HG03139 (cell line): Measurements from ENCODE around the gene ORM1.

Source experiments
- ATAC-seq: cut with Tn5 transposase; IDR thresholded peaks from one replicate; pipeline ENCODE4 v1.9.1; 2021; ENCODE audit not compliant: unreplicated experiment

ORM1 gene

GRCh38 chr9:114287001-114287762, 35.7 kb upstream of the ORM1 start:
- ATAC-seq, result no peak

- no peak for ATAC-seq
Measured at GRCh38 chr9:114287763-114288192, 35.1 kb upstream of the ORM1 start.

- ATAC-seq, result no peak
Measured at GRCh38 chr9:114288193-114289091, 34.5 kb upstream of the ORM1 start.

DNA sequence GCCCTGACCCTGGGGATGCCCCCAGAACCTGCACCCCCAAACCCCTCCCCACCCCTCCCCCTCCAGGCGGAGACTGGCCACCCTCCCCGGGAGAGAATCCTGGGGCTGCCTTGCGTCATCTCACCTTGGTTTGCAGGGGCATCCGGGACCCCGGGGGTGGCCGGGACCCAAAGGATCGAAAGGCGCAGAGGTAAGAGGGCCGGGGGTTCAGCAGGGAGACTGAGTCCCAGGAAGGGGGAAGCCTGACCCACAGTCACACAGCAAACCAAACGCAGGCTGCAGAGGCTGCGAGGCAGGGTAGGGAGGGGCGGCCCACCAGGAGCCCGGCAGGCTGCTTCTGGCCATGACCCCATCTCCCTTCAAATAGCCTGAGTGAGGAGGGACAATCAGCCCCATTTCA, 33.8 kb upstream of the ORM1 start:
- ATAC-seq, result no peak

GRCh38 chr9:114289571-114290481, 33.1 kb upstream of the ORM1 start:
- ATAC-seq, result no peak

- no peak for ATAC-seq
Measured at GRCh38 chr9:114290561-114290986, 32.3 kb upstream of the ORM1 start.

GRCh38 chr9:114291064-114291474, 31.8 kb upstream of the ORM1 start:
- no peak for ATAC-seq

GRCh38 chr9:114291886-114292590, 30.9 kb upstream of the ORM1 start:
- no peak for ATAC-seq

DNA sequence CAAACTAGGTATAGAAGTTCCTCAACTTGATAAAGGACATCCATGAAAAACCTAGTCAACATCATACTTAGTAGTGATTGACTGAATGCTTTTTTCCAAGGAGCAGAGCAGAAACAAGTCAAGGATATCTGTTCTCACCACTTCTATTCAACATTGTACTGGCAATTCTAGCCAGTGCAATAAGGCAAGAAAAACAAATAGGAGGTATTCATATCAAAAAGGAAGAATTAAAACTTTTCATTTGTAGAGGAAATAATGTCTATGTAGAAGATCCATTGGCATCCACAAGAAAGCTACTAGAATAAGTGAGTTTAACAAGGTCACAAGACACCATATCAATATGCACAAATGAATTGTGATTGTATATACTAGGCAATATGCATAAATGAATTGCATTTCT, 28.2 kb upstream of the ORM1 start:
- no peak for ATAC-seq

DNA sequence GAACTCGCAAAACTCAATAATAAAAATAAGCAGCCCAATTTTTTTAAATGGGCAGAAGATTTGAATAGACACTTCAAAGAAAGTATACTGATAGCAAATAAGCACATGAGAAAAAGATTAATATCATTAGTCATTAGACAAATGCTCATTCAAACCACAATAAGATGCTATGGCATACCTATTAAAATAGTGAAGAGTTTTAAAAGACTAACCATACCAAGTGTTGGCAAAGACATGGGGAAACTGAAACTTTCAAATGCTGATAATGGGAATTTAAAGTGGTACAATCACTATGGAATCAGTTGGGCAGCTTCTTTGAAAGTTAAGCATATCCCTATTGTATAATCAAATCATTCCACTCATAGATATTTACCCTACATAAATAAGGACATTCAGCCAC, 26.6 kb upstream of the ORM1 start:
- no peak for ATAC-seq

DNA sequence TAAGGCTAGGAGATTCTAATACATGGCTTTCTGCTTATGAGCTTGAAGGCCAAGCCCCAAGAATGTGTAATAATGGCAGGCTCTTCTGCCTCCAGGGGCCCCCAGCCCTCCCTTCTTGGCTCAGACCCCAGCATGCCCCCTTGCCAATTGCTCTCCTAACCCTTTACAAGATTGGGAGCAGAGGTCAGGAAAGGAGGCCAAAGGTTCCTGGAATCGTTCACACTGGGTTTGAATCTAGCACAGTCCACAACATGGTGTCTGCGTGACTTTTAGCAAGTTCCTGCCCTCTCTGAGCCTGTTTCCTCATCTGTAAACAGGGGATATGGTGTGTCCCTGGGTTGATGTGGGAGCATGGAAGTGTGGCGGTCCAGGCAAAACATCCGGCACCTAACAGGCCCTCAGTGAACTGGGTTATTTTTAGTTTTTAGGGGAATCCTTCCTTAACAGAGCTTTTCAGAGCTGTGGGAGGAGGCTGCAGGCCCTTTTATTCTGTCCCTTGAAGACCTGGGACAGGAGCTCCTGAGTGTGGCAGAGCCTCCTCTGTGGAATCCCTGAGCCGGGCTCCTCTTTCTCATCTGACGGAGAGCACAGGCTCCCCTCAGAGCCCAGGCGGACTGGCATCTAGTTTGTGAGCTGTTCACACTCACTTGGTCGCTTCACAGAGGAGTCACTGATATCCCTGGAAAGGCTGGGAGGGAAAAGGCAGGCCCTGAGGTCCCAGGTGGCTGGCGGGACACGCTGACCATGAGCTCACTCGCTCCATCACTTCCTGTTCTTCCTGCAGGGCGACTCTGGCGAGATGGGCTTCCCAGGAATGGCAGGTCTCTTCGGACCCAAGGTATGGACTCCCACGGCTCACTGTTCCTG, 23.4 kb upstream of the ORM1 start:
- no peak for ATAC-seq

DNA sequence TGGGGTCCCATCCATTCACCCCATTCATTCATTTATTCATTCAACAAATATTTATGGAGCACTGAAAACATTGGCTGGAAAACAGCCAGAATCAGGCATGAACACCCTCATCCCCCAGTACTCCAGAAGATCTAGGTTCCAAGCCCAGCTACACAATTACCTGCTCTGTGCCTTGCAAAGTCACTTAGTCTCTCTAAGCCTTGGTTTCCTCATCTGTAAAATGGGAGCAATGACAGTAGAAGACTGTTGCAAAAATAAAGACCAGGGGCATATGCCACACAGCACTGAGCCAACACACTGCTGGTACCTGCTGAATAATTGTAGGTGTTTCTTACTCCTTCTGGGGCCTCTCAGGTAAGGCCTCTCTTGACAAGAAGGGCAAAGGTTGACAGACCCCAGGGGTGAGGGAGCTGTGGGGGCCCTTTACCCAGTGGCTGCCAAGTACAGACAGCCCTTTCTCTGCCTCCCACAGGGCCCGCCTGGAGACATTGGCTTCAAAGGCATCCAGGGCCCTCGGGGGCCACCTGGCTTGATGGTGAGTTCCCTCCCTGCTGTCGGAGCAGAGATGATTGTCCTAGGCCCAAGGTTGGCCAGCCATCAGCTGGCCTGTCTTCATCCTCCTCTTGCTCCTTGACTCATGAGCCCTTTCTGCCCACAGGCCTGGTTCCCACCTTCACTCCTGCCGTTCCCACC, 22.6 kb upstream of the ORM1 start:
- ATAC-seq, result no peak

DNA sequence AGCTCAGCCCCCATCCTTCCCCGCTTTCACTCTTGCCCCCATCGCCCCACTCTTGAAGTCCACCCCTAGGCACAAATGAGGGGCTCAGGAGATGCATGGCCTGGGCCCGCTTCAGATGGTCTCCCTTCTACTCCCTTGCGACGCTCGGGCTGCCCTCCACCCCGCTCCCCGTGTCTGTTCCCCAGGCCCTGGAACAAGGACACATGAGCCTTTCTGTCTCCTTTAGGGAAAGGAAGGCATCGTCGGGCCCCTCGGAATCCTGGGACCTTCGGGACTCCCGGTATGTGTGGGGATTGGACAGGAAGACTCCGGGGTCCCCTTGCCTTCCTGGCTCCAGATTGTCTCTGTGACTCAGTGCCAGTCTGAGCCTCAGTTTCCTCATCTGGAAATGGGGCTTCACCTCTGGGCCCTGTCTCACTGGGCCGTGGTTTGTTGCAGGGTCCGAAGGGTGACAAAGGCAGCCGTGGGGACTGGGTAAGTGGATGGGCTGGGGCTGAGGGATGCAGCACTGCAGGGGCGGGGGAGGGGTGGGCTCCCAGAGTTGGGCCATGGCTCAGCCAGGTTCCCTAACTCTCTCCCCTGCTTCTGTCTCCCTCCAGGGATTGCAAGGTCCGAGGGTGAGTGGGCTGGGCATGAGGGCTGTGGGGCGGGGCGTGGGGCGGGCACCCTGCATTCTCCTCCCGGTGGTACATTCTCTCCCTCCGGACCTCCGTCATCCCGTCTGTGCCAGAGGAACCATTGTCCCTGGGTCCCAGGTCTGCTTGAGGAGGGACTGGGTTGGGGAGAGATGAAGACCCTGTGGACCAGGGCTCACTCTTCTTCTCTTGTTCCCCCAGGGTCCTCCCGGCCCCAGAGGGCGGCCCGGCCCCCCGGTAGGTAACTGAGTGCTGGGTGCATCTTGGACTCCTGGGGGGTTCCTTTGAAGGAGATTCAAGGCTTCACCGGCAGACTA, 21.8 kb upstream of the ORM1 start:
- no peak for ATAC-seq

DNA sequence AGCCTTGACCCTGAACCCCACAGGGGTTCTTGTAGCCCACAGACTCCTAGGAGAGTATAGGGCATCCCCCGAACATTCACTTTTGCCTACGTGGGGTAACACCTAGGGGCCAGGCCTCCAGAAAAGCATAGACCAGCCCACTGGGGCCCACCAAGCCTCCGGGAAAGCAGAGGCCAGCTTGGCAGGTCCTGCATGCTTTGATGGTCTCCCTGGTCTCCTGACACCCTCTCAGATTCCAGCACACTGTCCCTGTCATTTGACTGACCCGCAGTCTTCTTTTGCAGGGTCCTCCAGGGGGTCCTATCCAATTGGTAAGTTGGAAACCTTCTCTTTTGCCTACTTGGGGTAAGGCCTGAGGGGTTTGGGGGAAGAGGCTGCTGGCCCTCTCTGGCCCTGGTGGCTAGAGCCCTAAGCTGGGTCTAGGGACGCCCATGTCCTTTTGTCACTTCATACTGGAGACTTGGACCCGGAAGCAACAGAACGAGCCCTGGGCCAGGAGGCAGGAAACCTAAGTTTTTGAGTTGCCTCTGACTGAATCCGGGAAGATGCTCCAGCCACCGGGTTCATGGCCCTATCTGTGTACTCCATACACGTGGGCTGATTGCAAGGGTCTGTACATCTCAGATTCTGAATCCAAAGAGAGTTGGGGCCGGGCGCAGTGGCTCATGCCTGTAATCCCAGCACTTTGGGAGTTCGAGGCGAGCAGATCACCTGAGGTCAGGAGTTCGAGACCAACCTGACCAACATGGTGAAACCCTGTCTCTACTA, 20.9 kb upstream of the ORM1 start:
- ATAC-seq, result no peak

DNA sequence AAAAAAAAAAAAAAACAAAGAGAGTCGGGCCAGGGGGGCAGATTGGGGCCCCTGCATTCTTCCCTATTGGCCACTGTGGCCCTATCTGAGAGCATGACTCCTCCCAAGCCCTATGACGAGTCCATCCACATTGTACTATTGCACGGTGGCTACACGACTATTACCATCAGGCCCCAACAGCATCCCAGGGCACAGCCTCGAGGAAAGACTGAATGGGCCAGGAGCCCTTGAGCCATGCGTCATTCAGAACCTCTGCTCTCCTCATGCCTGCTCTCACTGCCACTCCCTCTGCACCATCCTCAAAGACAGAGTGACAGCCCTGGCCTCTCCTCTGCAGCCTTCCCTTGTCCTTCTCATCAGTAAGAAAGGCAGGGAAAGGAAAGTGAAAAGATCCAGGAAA, 20.2 kb upstream of the ORM1 start:
- no peak for ATAC-seq

DNA sequence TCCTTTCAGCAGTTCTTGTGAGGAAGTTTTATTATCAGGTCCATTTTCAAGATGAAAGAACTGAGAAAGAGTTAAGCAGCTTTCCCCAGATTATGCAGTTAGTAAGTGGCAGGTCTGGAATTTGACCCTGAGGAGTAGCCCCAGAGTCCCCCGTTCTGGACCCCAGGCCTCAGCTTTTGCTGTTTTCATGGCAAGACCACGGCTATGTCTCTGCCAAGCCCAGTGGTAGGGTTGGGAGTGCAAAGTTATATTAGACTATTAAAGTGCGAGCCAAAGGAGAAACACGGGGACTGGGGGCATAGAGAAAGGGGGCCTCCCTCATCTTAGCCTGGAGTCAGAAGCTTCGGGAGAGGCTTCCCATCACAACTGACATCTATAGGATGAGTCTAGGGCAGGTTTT, 19.3 kb upstream of the ORM1 start:
- no peak for ATAC-seq

GRCh38 chr9:114303977-114304376, 18.9 kb upstream of the ORM1 start:
- no peak for ATAC-seq
